K562 (cell line): Measurements from ENCODE around the gene PMPCA. TPM values are rescaled to one million over a fixed set of nuclear protein-coding genes. Genes with fewer than 3 reads are reported as not detected.

Experiments
- ATAC-seq: fragments of 200-7000 bp; cut with Tn5 transposase; 3 replicates; pipeline ENCODE4 v1.9.1; 2020; ENCODE audit warnings: moderate library complexity
- BruUV-seq: library from RNA; stranded (reverse); fragments of 400-500 nt; replicated peaks from 2 replicates; lab custom pipeline; 2021; lab: Mats Ljungman, UMichigan
- CTCF ChIA-PET: fragments of 300-600 bp; formaldehyde crosslinking; extraction: SDS; loops from one replicate; lab custom pipeline; 2021; ENCODE audit warnings: low intra/inter-chr PET ratio; lab: Yijun Ruan, JAX
- POLR2A ChIA-PET: fragments of 300-600, 350-650 bp; sonication (Branson Sonifier 250); formaldehyde crosslinking; extraction: SDS; loops from one replicate; lab custom pipeline; 2021; ENCODE audit warnings: antibody characterized with exemption, inconsistent platforms; lab: Yijun Ruan, JAX
- DNase-seq, 4 experiments: peaks; one replicate each; pipeline versions ENCODE4 v3.0.0 to v3.0.0-alpha.2; 2011 to 2018; ENCODE audit warnings: low spot score in 3 of 4, mixed read lengths in 3 of 4; ENCODE audit errors: extremely low read depth in 1 of 4
- FAIRE-seq: peaks from 2 replicates; lab custom pipeline; 2011; peaks lifted over from hg19 to GRCh38; lab: Jason Lieb, UNC
- H2AFZ ChIP-seq: 2 replicates; pipeline ENCODE4 v1.6.0; 2011; ENCODE audit warnings: low read depth, low read length, control low read depth, inconsistent platforms
- H3K27ac ChIP-seq: fragments of 200-600 bp; 3 replicates; pipeline ENCODE4 v1.8.0; 2011; ENCODE audit warnings: low read depth, mild to moderate bottlenecking, control low read depth, inconsistent platforms, low read length, moderate library complexity, mixed read lengths; ENCODE audit errors: extremely low read depth
- H3K27me3 ChIP-seq, 2 experiments: fragments of 300-600 bp in 1 of 2; 2 replicates in 1 of 2; 3 replicates in 1 of 2; pipeline versions ENCODE4 v1.6.0 to v1.8.0; 2011; ENCODE audit warnings: inconsistent platforms in 2 of 2, low read length in 2 of 2, mild to moderate bottlenecking in 1 of 2, mixed read lengths in 1 of 2, moderate library complexity in 1 of 2; ENCODE audit not compliant: control insufficient read depth in 2 of 2, insufficient read depth in 2 of 2
- H3K36me3 ChIP-seq: fragments of 300-600 bp; 3 replicates; pipeline ENCODE4 v1.8.0; 2011; ENCODE audit warnings: mild to moderate bottlenecking, low read length, inconsistent platforms; ENCODE audit not compliant: control insufficient read depth, insufficient read depth
- H3K4me1 ChIP-seq, 2 experiments: fragments of 200-600 bp in 1 of 2; replicated peaks in 1 of 2; 2 replicates in 1 of 2; 3 replicates in 1 of 2; pipeline versions ENCODE4 v1.5.1 to v1.8.0; 2011; ENCODE audit warnings: inconsistent platforms in 2 of 2, low read length in 2 of 2, mild to moderate bottlenecking in 1 of 2, mixed read lengths in 1 of 2, moderate library complexity in 1 of 2; ENCODE audit not compliant: control insufficient read depth in 2 of 2, insufficient read depth in 2 of 2
- H3K4me2 ChIP-seq: 2 replicates; pipeline ENCODE4 v1.6.1; 2011; ENCODE audit warnings: low read length, control low read depth, inconsistent platforms, mixed read lengths; ENCODE audit not compliant: insufficient read depth
- H3K4me3 ChIP-seq: fragments of 200-600 bp; sonication (generic), shearing (Covaris generic); 2 replicates; pipeline ENCODE4 v1.5.1; 2016; ENCODE audit warnings: control low read depth, inconsistent platforms
- H3K79me2 ChIP-seq: fragments of 200-600 bp; 3 replicates; pipeline ENCODE4 v1.8.0; 2011; ENCODE audit warnings: low read length, inconsistent platforms; ENCODE audit not compliant: control insufficient read depth, insufficient read depth
- H3K9ac ChIP-seq, 2 experiments: 2 replicates each; pipeline versions ENCODE4 v1.6.0 to v1.6.1; 2011; ENCODE audit warnings: low read depth in 2 of 2, low read length in 2 of 2, control low read depth in 1 of 2, inconsistent platforms in 1 of 2, mild to moderate bottlenecking in 1 of 2, mixed read lengths in 1 of 2; ENCODE audit not compliant: insufficient read depth in 1 of 2
- H3K9me1 ChIP-seq: one replicate; pipeline ENCODE4 v1.6.0; 2011; ENCODE audit warnings: inconsistent platforms, mild to moderate bottlenecking, low read length, moderate library complexity; ENCODE audit not compliant: control insufficient read depth, insufficient read depth
- H3K9me3 ChIP-seq: replicated peaks from 2 replicates; pipeline ENCODE4 v1.5.1; 2011; ENCODE audit warnings: low read depth, low read length, inconsistent platforms; ENCODE audit not compliant: control insufficient read depth, insufficient read depth
- H4K20me1 ChIP-seq: replicated peaks from 2 replicates; pipeline ENCODE4 v1.6.1; 2011; ENCODE audit warnings: low read length, inconsistent platforms, mixed read lengths; ENCODE audit not compliant: control insufficient read depth, insufficient read depth
- CTCFL ChIP-seq: IDR thresholded peaks from 2 replicates; pipeline ENCODE4 v1.6.1; 2011; ENCODE audit warnings: borderline replicate concordance, low read depth, mild to moderate bottlenecking, moderate library complexity, low read length; ENCODE audit not compliant: insufficient read depth, poor library complexity, severe bottlenecking
- DNMT1 ChIP-seq: fragments of 450-650 bp; IDR thresholded peaks from 2 replicates; pipeline ENCODE4 v1.6.1; 2016; ENCODE audit warnings: antibody characterized with exemption, mild to moderate bottlenecking
- EGR1 ChIP-seq: fragments of 450-650 bp; conservative IDR thresholded peaks from 2 replicates; pipeline ENCODE4 v1.6.1; 2017; ENCODE audit warnings: mild to moderate bottlenecking
- SAFB ChIP-seq: fragments of 200-400 bp; formaldehyde crosslinking; IDR thresholded peaks from 2 replicates; pipeline ENCODE4 v1.6.1; 2017; ENCODE audit warnings: low read depth, low read length, borderline replicate concordance
- WGBS: fragments of 100-300 bp; shearing (Covaris generic); methylation state at CpG from one replicate; pipeline ENCODE4 v1.1.6; 2016; ENCODE audit warnings: low coverage, mixed read lengths; ENCODE audit not compliant: insufficient coverage; ENCODE audit errors: missing lambda C conversion rate; 5-methylcytosine and 5-hydroxymethylcytosine counted together
- in situ Hi-C: fragments of 300-500 bp; cut with MboI; formaldehyde crosslinking; loops from 4 replicates; pipeline ENCODE4 v1.15.0; 2018; ENCODE audit warnings: inconsistent platforms, mixed read lengths
- intact Hi-C: fragments of 100-400 bp; cut with micrococcal nuclease; formaldehyde crosslinking; loops from 2 replicates; pipeline ENCODE4 v1.14.2; 2022
- polyA plus RNA-seq, 8 experiments: library from polyadenylated mRNA; depleted of rRNA in 4 of 8; stranded (reverse) in 5 of 8; unstranded in 3 of 8; fragments of >200 nt; fragmentation: Nextera tagmentation in 2 of 8; fragmentation: Illumina TruSeq in 1 of 8; extraction: Ambion mirVana in 2 of 8; extraction: Trizol in 1 of 8; gene quantifications; 2 replicates each; pipeline versions ENCODE4 v1.2.1 to v1.2.3, GENCODE V29; 2011 to 2014; ENCODE audit warnings: inconsistent platforms in 1 of 8, missing spikeins in 1 of 8
- total RNA-seq, 7 experiments: library from RNA; depleted of rRNA in 6 of 7; stranded (reverse); fragments of >200 nt in 6 of 7; fragmentation: Illumina TruSeq in 2 of 7; extraction: Trizol in 2 of 7; gene quantifications; 2 replicates each; pipeline versions ENCODE4 v1.2.1 to v1.2.3, GENCODE V29; 2011 to 2021; ENCODE audit warnings: low replicate concordance in 1 of 7
- TF ChIP-seq, protein P1 (sequence below), 2 experiments: fragments of 200-800 bp in 1 of 2; sonication (Bioruptor generic) in 1 of 2; sonication (generic) in 1 of 2; formaldehyde crosslinking in 1 of 2; IDR thresholded peaks in 1 of 2; conservative IDR thresholded peaks in 1 of 2; 2 replicates each; pipeline versions ENCODE4 v1.5.0 to v1.6.1; 2016 to 2020; ENCODE audit warnings: missing compliant biosample characterization in 1 of 2, missing genetic modification characterization in 1 of 2, missing genetic modification reagents in 1 of 2

The PMPCA gene
- total and polyA plus RNA-seq, 9 of the 15 experiments (the other 6 are each of a cell fraction or from before 2014, with no cell fraction given), result 23.9 to 143 (median 86.6) TPM

GRCh38 chr9:136371533-136371880 is 39.0 kb upstream of the PMPCA start:
- peaks cover 24% of the 10 kb centered on the region for H3K79me2 ChIP-seq
- H3K4me2 ChIP-seq, result no peak overlapping the region
- ChIA-PET CTCF (no interaction called here), POLR2A (interaction anchor here (1.9 kb wide), 1 partner anchor 9 kb away, joined by 12 read pairs; the partner anchor contains the start of gene DNLZ)
- H3K27ac ChIP-seq, result no peak overlapping the region
- DNase-seq (no peak), FAIRE-seq (no peak), ATAC-seq (no peak)
- H2AFZ ChIP-seq, result no peak overlapping the region
- H3K27me3 ChIP-seq, result no peaks in the 10 kb centered on the region
- 100% methylated on average over 10 of the region's 13 CpGs for WGBS
- H3K9me3 ChIP-seq, result no peaks in the 10 kb centered on the region
- intact Hi-C loops, result no loop called here
- BruUV-seq, result no TSS peak
- H3K9me1 ChIP-seq, result no peaks in the 10 kb centered on the region
- H3K4me1 ChIP-seq, result peaks cover 9 to 87% of the 10 kb centered on the region in 2 experiments; a peak in 4 of 5 replicates
- H3K9ac ChIP-seq, result peak overlapping the region in 1 of 2 experiments; percentile 93; a peak in 2 of 4 replicates
- no peak overlapping the region for H3K4me3 ChIP-seq
- in situ Hi-C loops, result no loop called here
- no peaks in the 10 kb centered on the region for H4K20me1 ChIP-seq
- peaks cover 76% of the 10 kb centered on the region; the same call in 2 of the 3 replicates for H3K36me3 ChIP-seq
- no peak for TF ChIP-seq EGR1
- TF ChIP-seq SAFB, result no peak
- no peak for TF ChIP-seq CTCFL
- no peak for TF ChIP-seq DNMT1
- TF ChIP-seq, protein P1, sequence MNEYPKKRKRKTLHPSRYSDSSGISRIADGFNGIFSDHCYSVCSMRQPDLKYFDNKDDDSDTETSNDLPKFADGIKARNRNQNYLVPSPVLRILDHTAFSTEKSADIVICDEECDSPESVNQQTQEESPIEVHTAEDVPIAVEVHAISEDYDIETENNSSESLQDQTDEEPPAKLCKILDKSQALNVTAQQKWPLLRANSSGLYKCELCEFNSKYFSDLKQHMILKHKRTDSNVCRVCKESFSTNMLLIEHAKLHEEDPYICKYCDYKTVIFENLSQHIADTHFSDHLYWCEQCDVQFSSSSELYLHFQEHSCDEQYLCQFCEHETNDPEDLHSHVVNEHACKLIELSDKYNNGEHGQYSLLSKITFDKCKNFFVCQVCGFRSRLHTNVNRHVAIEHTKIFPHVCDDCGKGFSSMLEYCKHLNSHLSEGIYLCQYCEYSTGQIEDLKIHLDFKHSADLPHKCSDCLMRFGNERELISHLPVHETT (CRISPR knock-in tag; conservative IDR thresholded peaks at IDR 0.05 in 1 of 2, IDR thresholded peaks at IDR 0.05 in 1 of 2), result no peak
